Activated T-cell treated with anti-CD3 and anti-CD28 coated beads, Interleukin-2, amount 50 U/mL, for 48 hours (primary cell): Measurements from ENCODE around the gene QRICH1.

Source experiments
- DNase-seq, 2 experiments: peaks; one replicate each; pipeline ENCODE4 v3.0.0-alpha.2; 2020

Gene QRICH1

GRCh38 chr3:48997714-48998637, 95.9 kb downstream of the QRICH1 start:
- DNase-seq, result no peak

- DNase-seq, result no peak
Measured at GRCh38 chr3:48997102-48997635, 96.7 kb downstream of the QRICH1 start.

DNA sequence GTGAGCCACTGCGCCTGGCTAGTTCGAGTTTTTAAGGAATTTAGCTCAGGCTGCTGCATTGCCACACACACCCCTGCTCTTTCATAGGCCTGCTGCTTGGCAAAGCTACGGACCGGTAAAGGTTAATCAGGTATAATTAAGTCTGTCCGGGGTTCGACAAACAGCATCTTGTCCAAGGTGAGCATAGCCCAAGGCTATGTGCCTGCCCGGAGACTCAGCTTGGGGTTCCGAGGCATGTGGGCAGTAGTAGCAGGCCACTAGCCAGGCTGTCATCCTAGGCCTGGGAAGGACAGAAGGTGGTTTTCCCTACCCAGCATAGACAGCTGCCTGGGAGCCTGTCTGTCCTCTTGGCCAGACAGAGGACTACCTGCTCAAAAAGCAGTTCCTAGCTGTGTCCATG, 97.2 kb downstream of the QRICH1 start:
- DNase-seq, result no peak

GRCh38 chr3:48993834-48994233, 100.0 kb downstream of the QRICH1 start:
- no peak for DNase-seq

- no peak for DNase-seq
Measured at GRCh38 chr3:48991851-48992545, 101.9 kb downstream of the QRICH1 start.

GRCh38 chr3:48990636-48991469, 103.0 kb downstream of the QRICH1 start:
- DNase-seq, result peak; percentile 55 to 65

DNA sequence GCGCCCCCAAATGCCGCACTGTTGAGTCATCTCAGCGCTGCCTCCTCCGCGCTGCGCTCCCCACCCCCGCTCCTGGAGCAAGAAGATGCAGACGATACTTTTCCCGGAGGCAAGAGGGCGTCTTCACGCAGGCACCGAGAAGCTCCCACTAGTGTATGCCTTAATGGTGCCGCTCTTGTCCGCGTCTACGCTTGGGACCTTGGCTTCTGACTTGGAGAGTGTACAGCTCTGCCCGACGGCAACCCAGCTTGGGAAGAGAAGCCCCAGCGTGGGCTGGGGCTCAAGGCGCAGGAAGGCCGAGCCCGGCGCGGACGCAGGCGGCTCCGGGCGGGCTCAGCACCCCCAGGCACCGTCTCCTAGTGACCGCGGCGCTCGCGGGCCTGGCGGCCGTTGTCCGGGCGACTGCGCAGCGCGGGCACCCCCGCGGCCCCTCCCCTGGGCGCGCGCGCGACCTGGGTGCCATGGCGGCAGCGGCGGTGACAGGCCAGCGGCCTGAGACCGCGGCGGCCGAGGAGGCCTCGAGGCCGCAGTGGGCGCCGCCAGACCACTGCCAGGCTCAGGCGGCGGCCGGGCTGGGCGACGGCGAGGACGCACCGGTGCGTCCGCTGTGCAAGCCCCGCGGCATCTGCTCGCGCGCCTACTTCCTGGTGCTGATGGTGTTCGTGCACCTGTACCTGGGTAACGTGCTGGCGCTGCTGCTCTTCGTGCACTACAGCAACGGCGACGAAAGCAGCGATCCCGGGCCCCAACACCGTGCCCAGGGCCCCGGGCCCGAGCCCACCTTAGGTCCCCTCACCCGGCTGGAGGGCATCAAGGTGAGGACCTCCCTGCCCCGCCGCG, 103.9 kb downstream of the QRICH1 start, which contains the start of gene P4HTM:
Gene P4HTM (plus strand): TSS at position 446 of the 840 bp plus-strand sequence. CDS start 16 bp downstream, at position 462.
- peak; percentile 88 to 90 for DNase-seq

- DNase-seq, result peak in 1 of 2 experiments; percentile 38
Measured at GRCh38 chr3:48989126-48989795, 104.6 kb downstream of the QRICH1 start.

GRCh38 chr3:48985831-48986376, 108.0 kb downstream of the QRICH1 start:
- no peak for DNase-seq

DNA sequence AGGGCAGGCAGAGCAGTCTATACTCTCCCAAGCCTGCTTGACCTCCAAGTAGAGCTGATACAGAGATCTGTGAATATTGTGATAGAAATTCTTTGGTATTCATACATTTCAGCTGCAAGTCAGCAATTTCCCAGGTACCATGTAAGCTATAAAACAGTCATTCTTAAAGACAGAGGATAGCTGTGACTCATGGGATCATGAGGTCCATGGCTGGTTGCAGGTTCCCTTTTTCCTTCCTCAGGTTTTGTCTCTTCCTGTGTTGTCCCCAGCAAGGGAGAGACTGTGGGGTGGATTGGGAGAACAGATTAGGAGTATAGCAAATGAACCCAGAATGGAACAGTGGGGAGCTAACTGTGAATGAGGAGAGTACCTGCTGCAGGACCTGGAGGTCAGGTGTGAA, 109.2 kb downstream of the QRICH1 start:
- no peak for DNase-seq

DNA sequence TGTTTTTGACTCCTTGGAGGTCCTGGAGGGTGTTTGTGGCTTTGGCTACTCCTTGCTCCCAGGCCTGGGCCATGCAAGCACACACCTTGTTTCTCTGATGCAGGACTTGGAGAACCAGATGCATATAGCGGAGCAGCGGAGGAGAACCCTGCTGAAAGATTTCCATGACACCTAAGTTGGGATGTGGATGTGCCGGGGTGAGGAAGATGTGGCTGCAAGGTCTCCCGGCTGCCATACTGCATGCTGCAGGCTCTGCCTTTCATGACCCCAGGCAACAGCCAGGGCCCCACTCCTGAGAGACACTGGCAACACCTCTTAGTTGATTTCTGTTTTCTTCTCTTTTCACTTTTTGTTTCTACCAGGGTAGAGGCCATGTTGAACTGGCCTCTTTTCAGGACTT, 110.8 kb downstream of the QRICH1 start:
- no peak for DNase-seq

DNA sequence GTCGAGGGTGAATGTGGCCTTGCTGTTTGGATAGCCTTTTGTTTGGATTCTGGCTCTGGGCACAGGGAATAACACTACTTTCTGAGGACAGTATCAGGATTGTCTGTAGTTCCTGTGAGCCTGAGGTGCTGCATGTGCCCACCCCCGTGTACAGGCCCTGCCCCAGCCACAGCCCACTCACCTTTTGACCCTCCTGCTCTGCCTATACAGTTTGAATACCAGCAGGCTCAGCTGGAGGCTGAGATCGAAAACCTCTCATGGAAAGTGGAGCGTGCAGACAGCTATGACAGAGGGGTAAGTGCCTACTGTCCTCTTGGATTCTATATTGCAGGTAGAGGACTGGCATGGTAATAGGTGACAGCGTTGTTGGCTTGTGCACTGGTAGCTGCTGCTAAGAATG, 111.2 kb downstream of the QRICH1 start:
- no peak for DNase-seq

DNA sequence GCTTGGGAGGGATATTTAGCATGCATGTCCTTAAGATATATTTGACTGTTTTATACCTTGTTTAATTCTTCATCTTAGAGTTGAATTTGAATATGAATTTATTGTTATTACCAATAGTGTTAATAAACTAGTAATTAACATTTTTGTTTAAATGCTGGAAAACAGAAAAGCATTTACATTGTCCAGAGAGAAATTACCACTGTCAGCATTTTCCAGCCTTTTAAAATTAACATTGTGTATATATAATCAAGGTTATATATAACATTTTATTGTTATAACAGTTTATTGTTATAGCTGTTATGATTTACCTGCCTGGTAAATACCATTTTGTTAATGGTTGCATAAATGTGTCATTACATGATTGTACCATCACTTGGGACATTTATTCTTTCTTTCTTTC, 111.9 kb downstream of the QRICH1 start:
- no peak for DNase-seq

DNA sequence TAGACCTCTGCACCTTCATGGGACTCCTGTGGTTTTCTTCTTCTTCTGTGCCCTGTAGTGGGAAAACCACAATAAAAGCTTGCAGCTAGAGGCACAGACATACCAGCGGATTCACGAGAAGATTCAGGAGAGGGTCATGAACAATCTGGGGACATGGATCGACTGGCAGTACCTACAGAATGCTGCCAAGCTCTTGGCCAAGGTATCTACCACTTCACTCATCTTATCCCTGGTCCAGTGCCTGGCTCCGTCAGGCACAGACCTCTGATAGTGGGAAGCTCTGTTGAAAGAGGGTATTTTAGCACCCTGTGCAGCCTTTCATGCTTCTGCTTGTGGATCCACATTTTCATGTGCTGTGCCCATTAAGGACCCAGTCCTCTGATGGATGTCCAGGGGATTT, 113.6 kb downstream of the QRICH1 start:
- DNase-seq, result no peak
